ENCODE results near the gene DHRS2.

DHRS2 gene

GRCh38 chr14:23694085-23694948, 58.2 kb downstream of the DHRS2 start:
- DNase-seq, result no peak
- no peak for ATAC-seq
